ENCODE results near the gene CLCNKA.
A peak's percentile ranks its signal among the peaks of the same experiment; 100 is the strongest.
"Not testable (repeated sequence)": the region's sequence is repeated elsewhere in the genome, so short reads cannot be mapped to it uniquely, and the experiment has no call there.

Gene CLCNKA

GRCh38 chr1:16055613-16056520 lies 34.0 kb downstream of the CLCNKA start:
- H3K4me3 Mint-ChIP-seq, result no peak overlapping the region
- peak overlapping the region; percentile 67 for H3K27ac Mint-ChIP-seq
- H3K9me3 Mint-ChIP-seq, result no peaks in the 10 kb centered on the region
- peaks cover 8% of the 10 kb centered on the region for H3K4me1 Mint-ChIP-seq
- ATAC-seq (peak; percentile 84), DNase-seq (ENCODE audit: low spot score in 2 of 2) (peak; percentile 82 to 91)
- no peaks in the 10 kb centered on the region for H3K36me3 Mint-ChIP-seq

DNA sequence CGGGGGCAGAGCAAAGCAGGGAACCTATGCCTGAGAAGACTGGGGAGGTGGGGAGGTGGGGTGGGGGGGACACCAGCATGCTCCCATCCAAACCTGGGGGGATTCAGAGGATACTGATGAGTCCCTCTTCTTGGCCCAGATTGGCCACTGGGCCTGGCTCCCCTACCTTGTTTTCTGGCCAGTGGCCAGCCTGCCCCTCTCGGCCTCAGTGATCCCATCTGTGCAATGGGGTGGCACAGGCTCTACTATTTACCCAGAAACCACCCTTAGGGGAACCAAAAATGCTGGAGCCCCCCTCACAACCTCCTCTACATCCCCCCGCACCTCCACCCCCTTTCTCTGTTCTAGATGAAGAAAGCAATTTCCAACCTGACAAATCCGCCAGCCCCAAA lies 34.7 kb downstream of the CLCNKA start:
- DNase-seq (ENCODE audit: low spot score in 2 of 2); H3K9me3 Mint-ChIP-seq; H3K36me3 Mint-ChIP-seq; H3K4me3 Mint-ChIP-seq; ATAC-seq; H3K4me1 Mint-ChIP-seq: not testable (repeated sequence)
- H3K27ac Mint-ChIP-seq, result peak overlapping the region; percentile 67

GRCh38 chr1:16057314-16057915 lies 35.6 kb downstream of the CLCNKA start:
- H3K36me3 Mint-ChIP-seq, ATAC-seq: not testable (repeated sequence)

GRCh38 chr1:16058394-16059120 lies 36.7 kb downstream of the CLCNKA start:
- H3K4me1 Mint-ChIP-seq; DNase-seq (ENCODE audit: low spot score in 2 of 2); H3K9me3 Mint-ChIP-seq; H3K27ac Mint-ChIP-seq; H3K4me3 Mint-ChIP-seq; ATAC-seq; H3K36me3 Mint-ChIP-seq: not testable (repeated sequence)

More at GRCh38 chr1:16057314-16057915, 35.6 kb downstream of the CLCNKA start:
- not testable (repeated sequence) for DNase-seq (ENCODE audit: low spot score in 2 of 2); H3K4me3 Mint-ChIP-seq; H3K9me3 Mint-ChIP-seq; H3K27ac Mint-ChIP-seq; H3K4me1 Mint-ChIP-seq

GRCh38 chr1:16061266-16061665 lies 39.4 kb downstream of the CLCNKA start:
- peaks cover 21% of the 10 kb centered on the region for H3K4me1 Mint-ChIP-seq
- ATAC-seq, result no peak
- DNase-seq (ENCODE audit: low spot score in 2 of 2), result no peak
- H3K36me3 Mint-ChIP-seq, result no peaks in the 10 kb centered on the region
- no peak overlapping the region for H3K4me3 Mint-ChIP-seq
- H3K9me3 Mint-ChIP-seq, result no peaks in the 10 kb centered on the region
- no peak overlapping the region for H3K27ac Mint-ChIP-seq

GRCh38 chr1:16061989-16062686 lies 40.3 kb downstream of the CLCNKA start:
- not testable (repeated sequence) for H3K4me3 Mint-ChIP-seq; ATAC-seq; DNase-seq (ENCODE audit: low spot score in 2 of 2); H3K36me3 Mint-ChIP-seq; H3K9me3 Mint-ChIP-seq; H3K27ac Mint-ChIP-seq
- peaks cover 20% of the 10 kb centered on the region for H3K4me1 Mint-ChIP-seq

DNA sequence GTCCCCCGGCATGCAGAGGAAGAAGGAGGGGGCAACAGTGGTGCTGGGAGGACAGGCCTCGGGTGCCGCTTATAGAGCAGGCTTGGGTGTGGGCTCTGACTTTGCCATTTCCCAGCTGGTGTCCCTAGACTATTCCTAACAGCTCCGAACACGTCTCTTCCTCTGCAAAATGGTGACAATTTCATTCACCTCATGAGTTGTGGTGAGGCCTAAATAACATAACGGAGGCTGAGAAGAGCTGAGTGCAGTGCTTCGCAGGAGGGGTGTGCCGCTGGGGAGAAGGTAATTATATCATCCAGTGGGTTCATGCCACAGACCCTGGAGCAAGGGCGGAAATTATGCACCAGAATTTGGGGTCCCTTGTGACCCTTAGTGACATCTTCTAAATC lies 40.8 kb downstream of the CLCNKA start:
- not testable (repeated sequence) for DNase-seq (ENCODE audit: low spot score in 2 of 2); H3K9me3 Mint-ChIP-seq; H3K27ac Mint-ChIP-seq; ATAC-seq; H3K4me3 Mint-ChIP-seq; H3K36me3 Mint-ChIP-seq
- H3K4me1 Mint-ChIP-seq, result peaks cover 20% of the 10 kb centered on the region

DNA sequence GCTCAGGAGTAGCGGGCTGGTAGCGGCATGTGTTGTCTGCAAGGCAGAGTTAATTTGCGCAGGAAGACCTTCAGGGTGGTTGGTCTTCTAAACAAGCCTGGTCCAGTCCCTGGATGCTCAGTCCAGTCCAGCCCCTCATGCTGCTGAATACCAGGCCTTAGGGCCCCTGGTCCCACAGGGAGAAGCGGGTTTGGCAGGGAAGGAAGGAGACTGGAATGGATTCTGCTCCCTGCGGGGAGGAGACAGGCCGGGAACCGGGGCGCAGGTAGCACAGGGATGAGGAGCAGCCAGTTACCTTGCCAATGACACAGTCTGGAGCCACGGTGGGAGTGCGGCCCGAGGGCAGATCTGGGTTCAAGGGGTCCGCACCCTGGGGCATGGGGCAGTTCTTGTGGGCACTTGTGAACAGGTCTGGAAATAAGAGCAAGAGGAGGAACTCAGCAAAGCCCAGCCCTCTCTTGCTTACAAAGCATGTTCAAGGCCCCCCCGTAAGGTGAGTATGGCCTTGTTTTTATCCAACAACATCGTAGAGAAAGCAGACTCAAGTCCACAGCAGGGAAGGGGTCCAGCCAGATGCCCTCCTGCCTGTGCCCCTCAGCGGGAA lies 41.5 kb downstream of the CLCNKA start:
- peaks cover 20% of the 10 kb centered on the region for H3K4me1 Mint-ChIP-seq
- H3K36me3 Mint-ChIP-seq, result no peaks in the 10 kb centered on the region
- DNase-seq (ENCODE audit: low spot score in 2 of 2) (no peak), ATAC-seq (no peak)
- H3K27ac Mint-ChIP-seq, result no peak overlapping the region
- H3K9me3 Mint-ChIP-seq, result no peaks in the 10 kb centered on the region
- H3K4me3 Mint-ChIP-seq, result no peak overlapping the region

DNA sequence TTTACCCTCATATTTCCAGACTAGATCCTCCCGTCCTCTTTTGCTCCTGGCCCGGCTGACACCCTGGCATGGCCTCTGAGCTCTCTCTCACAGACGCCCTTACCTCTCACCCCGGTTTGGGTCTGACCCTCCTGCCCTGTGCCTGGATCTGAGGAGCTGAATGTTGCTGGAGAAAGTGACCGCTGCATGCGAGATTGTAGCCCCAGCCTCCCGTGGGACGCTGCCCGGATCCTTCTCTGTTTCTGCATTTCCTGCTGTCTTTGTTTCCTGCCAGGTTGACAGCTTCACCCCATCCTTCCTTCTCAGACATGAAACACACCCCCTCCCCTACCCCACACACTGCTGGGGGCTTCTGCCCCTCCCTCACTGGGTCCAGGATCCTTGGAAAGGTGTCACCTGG lies 42.1 kb downstream of the CLCNKA start:
- peak overlapping the region; percentile 68 for H3K27ac Mint-ChIP-seq
- no peak for ATAC-seq
- no peaks in the 10 kb centered on the region for H3K36me3 Mint-ChIP-seq
- H3K9me3 Mint-ChIP-seq, result no peaks in the 10 kb centered on the region
- no peak for DNase-seq (ENCODE audit: low spot score in 2 of 2)
- H3K4me1 Mint-ChIP-seq, result peaks cover 20% of the 10 kb centered on the region
- no peak overlapping the region for H3K4me3 Mint-ChIP-seq

GRCh38 chr1:16064536-16065268 lies 42.9 kb downstream of the CLCNKA start:
- DNase-seq (ENCODE audit: low spot score in 2 of 2) (no peak), ATAC-seq (no peak)
- no peaks in the 10 kb centered on the region for H3K9me3 Mint-ChIP-seq
- no peaks in the 10 kb centered on the region for H3K36me3 Mint-ChIP-seq
- H3K27ac Mint-ChIP-seq, result peak overlapping the region; percentile 68
- peaks cover 20% of the 10 kb centered on the region for H3K4me1 Mint-ChIP-seq
- H3K4me3 Mint-ChIP-seq, result no peak overlapping the region

- Mint-ChIP-seq H3K4me3 (no peak overlapping the region), H3K9me3 (no peaks in the 10 kb centered on the region), H3K27ac (no peak overlapping the region), H3K36me3 (no peaks in the 10 kb centered on the region), H3K4me1 (peaks cover 25% of the 10 kb centered on the region)
- DNase-seq (ENCODE audit: low spot score in 2 of 2), result no peak
- ATAC-seq, result no peak
These were observed 43.4 kb downstream of the CLCNKA start for GRCh38 chr1:16065269-16065576.

- ATAC-seq (no peak), DNase-seq (ENCODE audit: low spot score in 2 of 2) (no peak)
- Mint-ChIP-seq H3K4me3 (no peak overlapping the region), H3K27ac (no peak overlapping the region), H3K36me3 (no peaks in the 10 kb centered on the region), H3K4me1 (peaks cover 34% of the 10 kb centered on the region), H3K9me3 (no peaks in the 10 kb centered on the region)
These were observed 44.4 kb downstream of the CLCNKA start for GRCh38 chr1:16066245-16066644.

DNA sequence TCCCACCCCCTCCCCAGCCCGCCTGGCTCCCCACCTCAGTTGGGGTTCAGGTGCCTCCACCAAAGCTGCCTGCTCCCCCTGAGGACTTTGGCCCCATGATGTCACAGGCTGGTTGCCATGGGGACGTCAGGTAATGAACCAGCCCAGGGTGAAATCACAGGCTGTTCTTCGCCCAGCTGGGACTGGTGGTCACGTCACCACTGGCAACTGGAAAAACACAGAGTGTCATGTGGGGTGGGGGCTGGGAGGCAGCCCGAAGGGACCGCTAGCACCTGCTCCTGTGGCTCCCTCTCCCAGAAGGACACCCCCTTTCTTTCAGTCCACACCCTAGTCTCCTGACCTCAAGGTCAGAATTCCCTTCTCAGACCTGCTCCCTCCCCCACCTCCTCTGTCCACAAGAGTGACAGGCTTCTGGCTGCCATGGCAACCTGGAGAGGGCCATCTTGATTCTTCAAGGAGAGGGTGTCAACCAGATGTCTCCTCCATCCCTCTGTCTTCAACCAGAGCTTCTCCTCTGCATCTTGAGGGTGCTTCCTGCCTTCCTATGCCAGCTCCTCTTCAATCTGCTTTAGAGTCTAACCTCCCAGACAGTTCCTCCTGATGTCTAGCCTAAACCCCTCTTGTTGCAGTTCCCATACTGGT lies 45.4 kb downstream of the CLCNKA start:
- DNase-seq (ENCODE audit: low spot score in 2 of 2) (no peak), ATAC-seq (no peak)
- no peak overlapping the region for H3K4me3 Mint-ChIP-seq
- H3K27ac Mint-ChIP-seq, result peak overlapping the region; percentile 65
- peaks cover 34% of the 10 kb centered on the region for H3K4me1 Mint-ChIP-seq
- H3K9me3 Mint-ChIP-seq, result no peaks in the 10 kb centered on the region
- no peaks in the 10 kb centered on the region for H3K36me3 Mint-ChIP-seq

- H3K4me1 Mint-ChIP-seq, result peaks cover 34% of the 10 kb centered on the region
- peak overlapping the region; percentile 65 for H3K27ac Mint-ChIP-seq
These were observed 46.1 kb downstream of the CLCNKA start for GRCh38 chr1:16067933-16068332.

More at GRCh38 chr1:16067933-16068332, 46.1 kb downstream of the CLCNKA start:
- no peak overlapping the region for H3K4me3 Mint-ChIP-seq
- H3K36me3 Mint-ChIP-seq, result no peaks in the 10 kb centered on the region
- H3K9me3 Mint-ChIP-seq, result no peaks in the 10 kb centered on the region
- no peak for ATAC-seq
- DNase-seq (ENCODE audit: low spot score in 2 of 2), result no peak

Data from stimulated activated effector memory CD8-positive, alpha-beta T cell treated with anti-CD3 and anti-CD28 coated beads, Interleukin-12 subunit alpha, Interleukin-12 subunit beta, amount 100 ng/mL, for 72 hours (primary cell).